ENCODE data around the gene RECQL5. TPM values are rescaled to one million over a fixed set of nuclear protein-coding genes. Genes with fewer than 3 reads are reported as not detected.

Gene RECQL5
- total RNA-seq, 6 experiments from 2014 or later, result 13.5 to 24.8 (median 18.4) TPM

DNA sequence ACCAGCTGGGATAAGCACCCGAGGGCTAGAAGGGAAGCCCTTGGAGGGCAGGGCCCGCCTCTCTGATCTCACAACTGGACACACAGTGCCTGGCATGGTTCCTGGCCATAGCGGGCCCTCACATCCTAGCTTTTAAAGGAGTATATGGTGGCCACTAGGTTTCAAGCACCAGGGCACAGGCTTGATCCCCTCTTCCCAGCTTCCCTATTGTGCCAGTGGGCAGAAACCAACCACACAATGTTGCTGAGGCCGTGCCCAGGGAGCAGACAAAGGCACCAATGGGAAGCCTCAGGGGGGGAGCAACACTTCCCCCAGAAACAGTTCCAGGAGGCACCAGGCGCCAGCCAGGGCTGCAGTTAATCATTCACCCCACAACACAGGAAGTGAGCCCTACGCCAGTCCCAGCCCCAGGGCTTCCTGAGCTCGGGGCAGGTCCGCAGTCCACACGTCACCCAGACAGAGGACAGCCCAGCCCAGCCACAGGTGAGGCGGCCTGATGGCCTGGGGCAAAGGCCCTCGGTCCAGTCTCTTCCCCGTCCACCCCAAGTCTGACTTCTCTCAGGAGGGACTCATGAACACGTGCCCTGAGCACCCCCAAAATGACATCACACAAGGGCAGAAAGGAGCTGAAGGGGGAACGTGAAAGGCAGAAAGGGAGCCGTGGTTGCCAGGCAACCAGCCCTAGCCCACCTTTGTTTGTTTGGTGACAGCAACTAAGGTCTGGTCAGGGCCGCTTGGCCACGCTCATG lies 20.9 kb downstream of the RECQL5 start:
- WGBS (ENCODE audit: insufficient coverage, low coverage, low lambda C conversion rate, missing lambda C conversion rate), result 37% methylated on average over 3 of the region's 17 CpGs
- peak; percentile 83 to 93 (median 93) for DNase-seq
- Histone ChIP-seq H3K27ac (peak overlapping the region; percentile 65 to 86 (median 85)), H3K27me3 (no peaks in the 10 kb centered on the region), H3K9me3 (no peaks in the 10 kb centered on the region), H3K4me3 (peak overlapping the region in 1 of 3 donors; percentile 42), H3K4me1 (peaks cover 0 to 15% (median 6%) of the 10 kb centered on the region in 4 donors), H3K36me3 (peaks cover 0 to 15% (median 7%) of the 10 kb centered on the region in 4 donors)
- intact Hi-C loops (cut with DNase I), result no loop called here
- TF ChIP-seq, protein P1, sequence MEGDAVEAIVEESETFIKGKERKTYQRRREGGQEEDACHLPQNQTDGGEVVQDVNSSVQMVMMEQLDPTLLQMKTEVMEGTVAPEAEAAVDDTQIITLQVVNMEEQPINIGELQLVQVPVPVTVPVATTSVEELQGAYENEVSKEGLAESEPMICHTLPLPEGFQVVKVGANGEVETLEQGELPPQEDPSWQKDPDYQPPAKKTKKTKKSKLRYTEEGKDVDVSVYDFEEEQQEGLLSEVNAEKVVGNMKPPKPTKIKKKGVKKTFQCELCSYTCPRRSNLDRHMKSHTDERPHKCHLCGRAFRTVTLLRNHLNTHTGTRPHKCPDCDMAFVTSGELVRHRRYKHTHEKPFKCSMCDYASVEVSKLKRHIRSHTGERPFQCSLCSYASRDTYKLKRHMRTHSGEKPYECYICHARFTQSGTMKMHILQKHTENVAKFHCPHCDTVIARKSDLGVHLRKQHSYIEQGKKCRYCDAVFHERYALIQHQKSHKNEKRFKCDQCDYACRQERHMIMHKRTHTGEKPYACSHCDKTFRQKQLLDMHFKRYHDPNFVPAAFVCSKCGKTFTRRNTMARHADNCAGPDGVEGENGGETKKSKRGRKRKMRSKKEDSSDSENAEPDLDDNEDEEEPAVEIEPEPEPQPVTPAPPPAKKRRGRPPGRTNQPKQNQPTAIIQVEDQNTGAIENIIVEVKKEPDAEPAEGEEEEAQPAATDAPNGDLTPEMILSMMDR (IDR thresholded peaks at IDR 0.05), result no peak
- peak; percentile 85 for TF ChIP-seq POLR2A (IDR thresholded peaks at IDR 0.05)
- peak; percentile 98 to 99 (median 99) for ATAC-seq

DNA sequence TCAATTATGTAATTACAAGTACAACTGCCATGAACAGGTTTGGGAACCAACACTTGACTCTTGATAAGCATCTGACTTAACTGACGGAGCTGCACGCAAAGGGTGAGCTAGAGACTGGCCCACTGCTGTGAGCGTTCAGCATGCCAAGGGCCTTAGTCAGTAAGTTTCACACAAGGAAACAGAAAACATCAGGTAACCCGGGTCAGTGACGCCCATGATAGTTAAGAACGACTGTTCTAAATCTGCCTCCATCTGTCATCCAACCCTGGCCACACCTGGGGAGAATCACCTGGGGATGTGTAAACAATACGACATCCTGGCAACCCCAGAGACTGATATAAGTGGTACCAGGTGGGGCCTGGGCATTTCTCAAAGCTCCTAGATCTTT lies 21.5 kb downstream of the RECQL5 start:
- no peaks in the 10 kb centered on the region for H3K27me3 ChIP-seq
- peaks cover 0 to 15% (median 6%) of the 10 kb centered on the region in 4 donors for H3K4me1 ChIP-seq
- no peaks in the 10 kb centered on the region for H3K9me3 ChIP-seq
- H3K36me3 ChIP-seq, result peaks cover 0 to 10% (median 4%) of the 10 kb centered on the region in 4 donors
- WGBS (ENCODE audit: insufficient coverage, low coverage, low lambda C conversion rate, missing lambda C conversion rate), result 62% methylated on average over 4 of the region's 7 CpGs
- peak overlapping the region; percentile 54 to 86 (median 85) for H3K27ac ChIP-seq
- DNase-seq (peak in 1 of 3 donors; percentile 37), ATAC-seq (no peak)
- H3K4me3 ChIP-seq, result no peak overlapping the region
- no peak for TF ChIP-seq POLR2A (IDR thresholded peaks at IDR 0.05)
- TF ChIP-seq, protein P1 (IDR thresholded peaks at IDR 0.05), result no peak
- intact Hi-C loops (cut with DNase I), result no loop called here

DNA sequence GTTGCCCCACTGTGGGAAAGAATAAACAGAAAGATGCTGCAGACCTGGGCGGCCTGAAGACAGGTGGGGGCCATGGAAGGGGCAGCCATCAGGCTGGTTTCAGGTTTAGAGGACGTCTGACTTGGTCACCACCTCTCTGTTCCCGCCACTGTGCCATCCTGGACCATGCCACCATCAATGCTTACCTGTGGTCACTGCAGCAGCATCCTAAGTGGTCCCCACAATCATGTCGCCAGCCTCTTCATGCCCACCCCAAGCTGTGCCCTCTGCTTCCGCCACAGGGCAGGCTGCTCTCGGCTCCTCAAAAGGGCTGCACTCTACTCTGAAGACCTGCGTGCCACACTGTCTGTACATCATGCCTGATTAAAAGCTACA lies 23.3 kb downstream of the RECQL5 start:
- WGBS (ENCODE audit: insufficient coverage, low coverage, low lambda C conversion rate, missing lambda C conversion rate), result 90% methylated on average over 2 of the region's 7 CpGs
- Histone ChIP-seq H3K27ac (no peak overlapping the region), H3K4me1 (peaks cover 0 to 15% (median 6%) of the 10 kb centered on the region in 4 donors), H3K9me3 (no peaks in the 10 kb centered on the region), H3K36me3 (no peaks in the 10 kb centered on the region), H3K27me3 (no peaks in the 10 kb centered on the region), H3K4me3 (no peak overlapping the region)
- intact Hi-C loops (cut with DNase I), result no loop called here
- DNase-seq, result peak in 1 of 3 donors; percentile 27
- TF ChIP-seq POLR2A (IDR thresholded peaks at IDR 0.05), result no peak
- TF ChIP-seq, protein P1 (IDR thresholded peaks at IDR 0.05), result no peak
- ATAC-seq, result no peak

DNA sequence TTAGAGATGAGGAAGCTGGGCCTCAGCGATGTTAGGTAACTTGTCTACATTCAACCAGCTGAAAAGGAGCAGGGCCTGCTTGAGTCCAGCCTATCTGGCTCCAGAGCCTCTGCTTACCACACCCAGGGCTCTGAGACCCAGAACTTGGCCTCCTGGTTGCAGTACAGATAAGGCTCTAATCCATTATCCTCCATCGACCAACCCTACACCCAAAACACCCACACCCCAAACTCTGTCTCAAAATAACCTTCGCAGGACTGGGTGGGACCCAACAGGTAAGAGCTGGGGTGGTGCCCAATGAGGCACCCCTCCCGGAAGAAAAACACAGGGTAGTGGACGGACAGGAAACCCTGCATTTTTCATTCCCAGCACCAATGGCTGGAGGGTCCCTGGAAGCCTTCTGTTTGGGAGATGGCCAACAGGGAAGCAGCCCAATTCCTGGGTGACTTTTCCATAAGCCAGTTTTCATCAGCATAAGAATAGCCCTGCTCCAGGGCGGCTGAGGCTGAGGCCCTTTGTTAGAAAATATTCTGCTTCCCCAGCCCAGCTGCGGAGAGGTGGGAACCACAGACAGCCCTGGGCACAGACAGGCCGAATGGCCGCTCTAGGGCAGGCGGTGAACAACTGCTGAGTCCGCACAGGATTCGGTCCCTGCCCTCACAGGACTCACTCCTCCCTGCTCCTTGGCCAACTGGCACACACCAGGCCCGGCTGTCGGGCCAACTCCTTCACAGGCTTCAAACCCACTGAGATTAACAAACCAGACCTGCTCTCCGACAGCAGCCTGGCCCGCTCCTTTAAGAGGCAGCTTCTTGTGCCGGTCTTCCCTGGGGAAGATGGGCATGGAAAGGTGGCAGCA lies 23.9 kb downstream of the RECQL5 start:
- Histone ChIP-seq H3K27ac (no peak overlapping the region), H3K4me1 (peaks cover 0 to 15% (median 6%) of the 10 kb centered on the region in 4 donors), H3K27me3 (no peaks in the 10 kb centered on the region), H3K36me3 (no peaks in the 10 kb centered on the region), H3K9me3 (no peaks in the 10 kb centered on the region), H3K4me3 (no peak overlapping the region)
- DNase-seq, result no peak
- WGBS (ENCODE audit: insufficient coverage, low coverage, low lambda C conversion rate, missing lambda C conversion rate), result no CpG with 5 or more reads among the region's 17 CpGs
- intact Hi-C loops (cut with DNase I), result no loop called here
- ATAC-seq, result no peak
- no peak for TF ChIP-seq POLR2A (IDR thresholded peaks at IDR 0.05)
- TF ChIP-seq, protein P1 (IDR thresholded peaks at IDR 0.05), result no peak
